Activated B cell treated with CpG ODN at 0.5 μM for 24 hours (primary cell): Measurements from ENCODE around the gene ZNF554. TPM values are rescaled to one million over a fixed set of nuclear protein-coding genes. Genes with fewer than 3 reads are reported as not detected.
"Not testable (repeated sequence)": the region's sequence is repeated elsewhere in the genome, so short reads cannot be mapped to it uniquely, and the experiment has no call there.

ENCODE experiments used
- ATAC-seq: fragments of 200-7000 bp; cut with Tn5 transposase; one replicate; pipeline ENCODE4 v1.10.0; 2021; ENCODE audit warnings: low read depth, mild to moderate bottlenecking, moderate library complexity
- CTCF ChIA-PET: fragments of 350-600 bp; sonication (Branson Sonifier 250); formaldehyde crosslinking; loops from one replicate; lab custom pipeline; 2021; ENCODE audit warnings: antibody characterized with exemption; lab: Charles Lee
- POLR2A ChIA-PET: fragments of 350-600 bp; sonication (Branson Sonifier 250); formaldehyde crosslinking; loops from one replicate; lab custom pipeline; 2021; ENCODE audit warnings: antibody characterized with exemption; lab: Charles Lee
- DNase-seq: peaks from one replicate; pipeline ENCODE4 v3.0.0; 2022
- H3K27ac Mint-ChIP-seq: one replicate; pipeline ENCODE4 v1.8.0; 2020; ENCODE audit warnings: mixed read lengths
- H3K27me3 Mint-ChIP-seq: one replicate; pipeline ENCODE4 v1.8.0; 2021; ENCODE audit warnings: mixed read lengths
- H3K36me3 Mint-ChIP-seq: one replicate; pipeline ENCODE4 v1.8.0; 2021; ENCODE audit warnings: low read depth, mixed read lengths
- H3K4me1 Mint-ChIP-seq: one replicate; pipeline ENCODE4 v1.8.0; 2021; ENCODE audit warnings: mixed read lengths
- H3K4me3 Mint-ChIP-seq: one replicate; pipeline ENCODE4 v1.8.0; 2020; ENCODE audit warnings: mild to moderate bottlenecking, mixed read lengths
- H3K9me3 Mint-ChIP-seq: one replicate; pipeline ENCODE4 v1.8.0; 2020; ENCODE audit warnings: mixed read lengths
- CTCF ChIP-seq: fragments of 200-600 bp; IDR thresholded peaks from one replicate; pipeline ENCODE4 v1.8.0; 2022; ENCODE audit warnings: antibody characterized with exemption, mild to moderate bottlenecking
- intact Hi-C: fragments of 100-400 bp; cut with micrococcal nuclease; formaldehyde crosslinking; loops from one replicate; pipeline ENCODE4 v1.15.1; 2024
- total RNA-seq: library from RNA; stranded (reverse); gene quantifications from 2 replicates; pipeline ENCODE4 v1.2.3, GENCODE V29; 2022

The ZNF554 gene
- total RNA-seq, 1 donor from 2014 or later, result 3.1 TPM

- ChIA-PET POLR2A (no interaction called here), CTCF (no interaction called here)
- Mint-ChIP-seq H3K4me3 (no peak overlapping the region), H3K4me1 (peaks cover 41% of the 10 kb centered on the region), H3K27me3 (no peaks in the 10 kb centered on the region), H3K36me3 (peaks cover 45% of the 10 kb centered on the region), H3K27ac (no peak overlapping the region), H3K9me3 (no peaks in the 10 kb centered on the region)
- TF ChIP-seq CTCF, result no peak
- intact Hi-C loops, result no loop called here
- no peak for DNase-seq
- no peak for ATAC-seq
Observed at GRCh38 chr19:2791440-2791839, 28.2 kb upstream of the ZNF554 start.

DNA sequence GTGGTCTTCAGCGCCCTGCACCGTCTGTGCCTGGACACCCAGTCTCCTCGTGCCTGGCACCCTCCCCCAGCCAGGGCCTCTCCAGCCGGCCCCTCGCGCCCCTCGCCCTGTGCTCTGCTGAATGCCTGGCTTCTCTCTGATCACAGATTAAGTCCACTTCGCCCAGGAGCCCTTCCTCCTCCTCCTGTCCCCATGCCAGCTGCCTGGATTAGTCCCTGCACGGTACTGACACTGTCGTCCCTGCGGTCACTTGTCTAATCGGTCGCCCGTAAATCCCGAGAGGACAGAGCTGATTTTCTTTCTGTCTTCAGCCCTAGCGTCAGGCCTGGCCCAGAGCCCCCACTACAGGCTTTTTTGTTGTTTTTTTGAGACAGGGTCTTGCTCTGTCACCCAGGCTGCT is 27.8 kb upstream of the ZNF554 start:
- TF ChIP-seq CTCF, result no peak
- POLR2A ChIA-PET, result no interaction called here
- DNase-seq (no peak), ATAC-seq (no peak)
- Mint-ChIP-seq H3K27me3 (no peaks in the 10 kb centered on the region), H3K27ac (no peak overlapping the region), H3K4me1 (peaks cover 38% of the 10 kb centered on the region), H3K4me3 (no peak overlapping the region), H3K36me3 (peaks cover 48% of the 10 kb centered on the region), H3K9me3 (no peaks in the 10 kb centered on the region)
- intact Hi-C loops, result no loop called here
- CTCF ChIA-PET, result no interaction called here

GRCh38 chr19:2792666-2793065 is 27.0 kb upstream of the ZNF554 start:
- POLR2A ChIA-PET, result interaction anchor here (0.7 kb wide), 1 partner anchor 23 kb away, joined by 3 read pairs; no protein-coding TSS in a partner anchor
- H3K9me3 Mint-ChIP-seq, H3K27ac Mint-ChIP-seq, ATAC-seq, CTCF ChIA-PET, H3K27me3 Mint-ChIP-seq, DNase-seq, H3K4me3 Mint-ChIP-seq, intact Hi-C loops: not testable (repeated sequence)
- Mint-ChIP-seq H3K4me1 (peaks cover 31% of the 10 kb centered on the region), H3K36me3 (peaks cover 56% of the 10 kb centered on the region)

DNA sequence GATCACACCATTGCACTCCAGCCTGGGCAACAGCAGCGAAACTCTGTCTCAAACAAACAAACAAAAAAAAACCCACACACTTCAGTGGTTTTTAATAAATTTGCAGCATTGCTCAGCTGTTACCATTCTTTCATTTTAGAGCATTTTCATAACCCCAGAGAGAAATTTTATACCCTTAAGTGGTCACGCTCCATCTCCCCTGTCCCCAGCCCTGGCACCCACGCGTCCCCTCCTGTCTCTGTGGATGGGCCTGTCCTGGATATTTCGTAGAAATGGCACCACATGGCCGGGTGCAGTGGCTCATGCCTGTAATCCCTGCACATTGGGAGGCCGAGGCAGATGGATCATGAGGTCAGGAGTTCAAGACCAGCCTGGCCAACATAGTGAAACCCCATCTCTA is 26.5 kb upstream of the ZNF554 start:
- Mint-ChIP-seq H3K36me3 (peaks cover 57% of the 10 kb centered on the region), H3K4me1 (peaks cover 26% of the 10 kb centered on the region), H3K9me3 (no peaks in the 10 kb centered on the region), H3K4me3 (no peak overlapping the region), H3K27me3 (no peaks in the 10 kb centered on the region), H3K27ac (no peak overlapping the region)
- ChIA-PET CTCF (no interaction called here), POLR2A (interaction anchor here (0.7 kb wide), 1 partner anchor 23 kb away, joined by 3 read pairs; no protein-coding TSS in a partner anchor)
- TF ChIP-seq CTCF, result no peak
- ATAC-seq, result no peak
- intact Hi-C loops, result no loop called here
- no peak for DNase-seq

DNA sequence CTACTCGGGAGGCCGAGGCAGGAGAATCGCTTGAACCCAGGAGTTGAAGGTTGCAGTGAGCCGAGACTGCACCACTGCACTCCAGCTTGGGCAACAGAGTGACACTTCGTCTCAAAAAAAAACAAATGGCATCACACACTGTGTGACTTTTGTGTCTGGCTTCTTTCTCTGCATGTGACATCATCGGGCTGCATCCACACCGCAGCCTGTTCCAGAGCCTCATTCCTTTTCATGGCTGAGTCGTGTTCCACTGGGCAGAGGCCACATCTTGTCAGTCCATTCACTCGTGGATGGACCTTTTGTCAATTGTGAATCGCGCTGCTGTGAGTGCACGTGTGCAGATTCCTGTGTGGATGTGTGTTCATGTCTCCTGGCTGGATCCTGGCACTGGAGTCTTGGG is 26.1 kb upstream of the ZNF554 start:
- ChIA-PET CTCF (no interaction called here), POLR2A (interaction anchor here (0.7 kb wide), 1 partner anchor 732 kb away, joined by 3 read pairs; no protein-coding TSS in a partner anchor)
- ATAC-seq, result no peak
- no peak for DNase-seq
- no peak overlapping the region for H3K4me3 Mint-ChIP-seq
- intact Hi-C loops, result no loop called here
- peaks cover 59% of the 10 kb centered on the region for H3K36me3 Mint-ChIP-seq
- no peaks in the 10 kb centered on the region for H3K27me3 Mint-ChIP-seq
- no peak for TF ChIP-seq CTCF
- no peak overlapping the region for H3K27ac Mint-ChIP-seq
- H3K4me1 Mint-ChIP-seq, result peaks cover 22% of the 10 kb centered on the region
- no peaks in the 10 kb centered on the region for H3K9me3 Mint-ChIP-seq
